ENCODE measurements around the gene GPR143.

- peak in 3 of 4 experiments; percentile 13 to 38 (median 14) for TF ChIP-seq CTCF (IDR thresholded peaks at IDR 0.05)
- no peak for TF ChIP-seq POLR2A (IDR thresholded peaks at IDR 0.05)
- TF ChIP-seq POLR2AphosphoS5 (IDR thresholded peaks at IDR 0.05): no peak
Observed at GRCh38 chrX:9682456-9682855, 83.2 kb downstream of the GPR143 start.

Data from prostate gland (tissue), 2 donors.